ENCODE results near the gene DAP.

- TF ChIP-seq CTCF (IDR thresholded peaks at IDR 0.05), result no peak
- no peak for TF ChIP-seq POLR2AphosphoS5 (IDR thresholded peaks at IDR 0.05)
- TF ChIP-seq EP300 (IDR thresholded peaks at IDR 0.05), result no peak
Observed at GRCh38 chr5:10635257-10635866, 125.7 kb downstream of the DAP start.
